NCI-H524 (cell line): ENCODE data around the gene WDR45.
A peak's percentile ranks its signal among the peaks of the same experiment; 100 is the strongest.
"Not testable (repeated sequence)": the region's sequence is repeated elsewhere in the genome, so short reads cannot be mapped to it uniquely, and the experiment has no call there.

Experiments used
- DNase-seq, 2 experiments: peaks; one replicate each; lab custom pipeline; 2025; lab: John Stamatoyannopoulos, UW

The WDR45 gene

DNA sequence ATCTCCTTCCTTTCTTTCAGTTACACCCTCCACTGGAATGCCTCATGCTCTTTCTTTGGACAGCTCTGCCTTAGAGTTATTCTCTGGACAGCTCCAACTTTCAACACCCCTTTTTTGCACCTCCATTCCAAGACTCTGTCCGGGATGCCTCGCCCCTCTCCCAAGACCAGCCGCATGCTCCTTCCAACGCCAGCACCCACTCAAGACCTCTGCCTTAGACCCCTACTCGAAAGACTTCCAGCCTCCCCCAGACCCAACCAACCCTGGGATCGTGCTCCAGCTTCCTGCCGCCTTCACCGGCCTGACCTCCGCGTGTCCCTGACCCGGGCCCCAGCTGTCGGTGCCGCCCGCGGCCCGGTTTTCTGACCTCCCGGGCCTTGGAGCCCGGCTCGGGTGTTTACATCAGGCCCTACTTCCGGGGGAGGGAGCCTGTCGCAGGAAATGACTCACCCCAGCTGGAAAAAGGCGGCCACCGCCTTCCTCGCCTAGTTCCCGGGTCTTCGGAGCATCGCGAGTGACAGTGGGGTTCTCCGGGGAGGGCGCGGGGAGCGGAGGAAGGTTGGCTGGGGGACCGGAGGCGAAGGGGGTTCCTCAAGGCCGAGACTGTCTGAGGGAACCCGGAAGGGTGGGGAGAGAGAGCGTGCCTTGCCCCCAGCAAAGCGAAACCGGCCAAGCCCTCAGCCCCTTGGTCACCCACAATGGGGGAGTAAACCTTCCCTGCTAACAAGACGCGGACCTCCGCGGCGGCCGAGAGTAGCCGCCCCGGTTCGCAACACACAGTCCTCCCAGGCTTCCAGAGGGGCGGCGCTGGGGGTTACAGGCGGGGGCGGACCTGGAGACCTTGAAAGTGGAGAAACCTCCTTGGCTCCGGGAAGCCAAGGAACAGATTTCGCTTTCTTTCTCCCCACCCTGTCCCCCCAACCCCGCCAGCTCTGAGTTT, at the start of gene WDR45:
WDR45 (minus strand) TSS at position 399 of the 940 bp plus-strand sequence. CDS start 1,792 bp downstream, outside the sequence.
- DNase-seq = peak; percentile 8 to 43

DNA sequence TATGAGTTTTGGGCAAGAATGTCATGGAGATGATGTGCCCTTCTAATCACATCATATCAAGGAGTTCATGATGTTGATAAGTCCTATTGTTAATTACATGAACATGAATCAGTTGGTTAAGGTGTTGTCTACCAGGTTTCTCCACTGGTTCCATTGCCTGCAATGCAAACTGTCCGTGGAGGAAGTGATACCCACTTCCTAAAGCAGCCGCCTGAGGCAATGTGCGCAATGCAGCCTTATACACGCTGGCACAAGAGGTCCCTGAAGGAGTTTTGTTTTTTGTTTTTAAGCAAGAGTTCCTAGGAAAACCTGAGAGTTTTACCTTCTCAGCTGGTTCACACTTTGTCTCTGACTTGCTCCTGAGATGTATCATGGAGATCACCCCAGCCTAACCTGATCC, 49.7 kb upstream of the WDR45 start:
- DNase-seq = no peak

DNA sequence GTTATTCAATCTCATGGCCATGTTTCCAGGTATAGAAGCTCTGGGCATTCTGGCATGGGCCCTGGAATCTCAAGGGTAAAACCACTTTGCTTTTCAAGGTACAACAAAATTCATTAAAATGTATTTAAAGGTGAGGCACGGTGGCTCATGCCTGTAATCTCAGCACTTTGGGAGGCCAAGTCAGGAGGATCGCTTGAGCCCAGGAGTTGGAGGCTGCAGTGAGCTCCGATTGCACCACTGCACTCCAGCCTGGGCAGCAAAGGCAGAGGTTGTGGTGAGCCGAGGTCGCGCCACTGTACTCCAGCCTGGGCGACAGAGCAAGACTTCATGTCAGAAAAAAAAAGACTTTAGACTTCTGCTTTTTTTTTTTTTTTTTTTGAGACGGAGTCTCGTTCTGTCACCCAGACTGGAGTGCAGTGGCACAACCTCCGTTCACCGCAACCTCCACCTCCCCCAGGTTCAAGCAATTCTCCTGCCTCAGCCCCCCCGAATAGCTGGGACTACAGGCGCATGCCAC, 48.1 kb upstream of the WDR45 start:
- not testable (repeated sequence) for DNase-seq

DNA sequence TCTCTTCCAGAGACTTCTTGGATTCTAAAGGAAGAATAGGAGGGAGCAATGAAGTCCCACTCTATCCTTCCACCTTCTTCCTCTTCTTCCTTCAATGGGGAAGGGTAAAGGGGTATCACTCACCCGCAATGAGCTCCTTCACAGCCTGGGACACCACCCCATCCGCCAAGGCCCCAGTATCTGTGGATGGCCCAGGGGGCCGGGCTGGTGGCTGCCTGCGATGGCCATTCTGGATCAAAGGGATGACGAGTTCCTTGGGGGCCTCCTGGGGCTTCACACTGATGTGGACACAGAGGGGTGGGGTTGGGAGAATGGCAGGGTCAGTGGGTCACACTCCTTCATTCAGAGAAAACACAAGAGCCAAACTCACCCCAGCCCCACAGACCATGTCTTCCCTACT, 42.8 kb upstream of the WDR45 start:
- no peak for DNase-seq

DNA sequence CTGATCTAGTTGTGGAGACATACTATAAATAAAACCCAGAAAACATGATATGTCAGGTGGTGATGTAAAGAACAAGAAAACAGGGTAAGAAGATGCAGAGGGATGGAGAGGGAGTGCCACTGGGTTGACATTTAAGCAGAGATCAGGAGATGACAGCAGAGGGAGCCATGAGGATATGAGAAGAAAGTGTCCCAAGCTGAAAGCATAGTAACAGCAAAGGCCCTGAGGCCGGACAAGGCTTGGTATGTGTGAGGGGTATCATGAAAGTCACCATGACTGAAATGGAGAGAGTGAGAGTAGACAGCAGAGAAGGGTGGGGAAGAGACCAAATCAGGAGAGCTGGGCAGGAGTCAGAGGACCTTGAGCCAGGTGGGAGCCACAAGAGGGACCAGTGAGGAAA, 40.4 kb upstream of the WDR45 start:
- DNase-seq = no peak

DNA sequence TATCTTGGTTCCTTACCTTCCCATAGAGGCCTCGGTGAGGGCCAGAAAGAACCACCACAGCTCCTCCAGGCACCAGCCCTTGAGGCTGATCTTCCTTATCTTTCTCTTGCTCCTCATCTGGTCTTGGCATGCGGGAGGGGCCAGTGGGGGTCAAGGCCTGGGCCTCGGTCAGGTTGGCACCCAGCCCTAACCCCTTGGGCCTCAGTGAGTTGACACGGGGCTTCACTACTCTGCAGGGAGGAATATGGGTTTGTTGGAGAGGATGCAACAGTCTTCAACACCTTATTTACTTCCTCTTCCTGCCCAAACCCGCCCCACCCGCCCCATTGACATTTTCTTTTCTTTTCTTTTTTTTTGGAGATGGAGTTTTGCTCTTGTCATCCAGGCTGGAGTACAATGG, 37.9 kb upstream of the WDR45 start:
- no peak for DNase-seq

DNA sequence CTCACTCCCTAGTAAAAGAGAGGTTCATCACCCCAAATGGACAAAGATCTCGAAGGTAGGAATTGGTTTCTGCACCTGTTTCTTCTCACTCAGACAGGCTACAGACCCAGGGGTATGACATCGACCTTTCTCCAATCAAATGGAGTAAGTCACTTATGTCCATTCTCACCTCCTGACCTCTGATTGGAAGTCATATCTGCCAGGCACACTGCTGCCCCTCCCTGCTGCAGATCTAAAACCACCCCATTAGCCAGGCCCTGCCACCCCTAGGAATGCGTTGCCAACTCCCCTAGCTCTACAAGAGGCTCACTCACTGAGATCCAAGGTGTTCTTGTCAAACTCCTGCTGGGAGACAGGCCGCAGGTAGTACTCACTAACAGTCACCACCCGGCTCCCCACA, 37.0 kb upstream of the WDR45 start:
- DNase-seq = no peak

DNA sequence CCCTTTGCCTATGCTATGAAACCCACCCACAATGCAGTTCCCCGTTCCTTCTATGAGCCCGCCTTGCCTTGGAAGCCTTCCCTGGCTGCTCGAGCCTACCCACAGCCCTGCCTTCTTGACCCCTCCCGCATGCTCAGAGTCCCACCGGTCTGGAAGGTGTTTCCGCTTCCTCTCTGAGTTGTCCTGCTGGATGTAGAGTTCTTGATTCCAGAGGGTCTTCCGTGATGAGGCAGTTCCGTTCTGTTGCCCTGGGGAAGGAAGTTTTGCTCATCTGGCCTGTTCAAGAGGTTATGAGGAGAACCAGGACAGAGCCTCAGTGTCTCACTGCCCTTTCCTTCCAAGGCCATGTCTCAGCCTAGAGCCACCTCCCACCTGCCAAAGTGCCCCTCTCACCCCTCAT, 36.4 kb upstream of the WDR45 start:
- DNase-seq = no peak

DNA sequence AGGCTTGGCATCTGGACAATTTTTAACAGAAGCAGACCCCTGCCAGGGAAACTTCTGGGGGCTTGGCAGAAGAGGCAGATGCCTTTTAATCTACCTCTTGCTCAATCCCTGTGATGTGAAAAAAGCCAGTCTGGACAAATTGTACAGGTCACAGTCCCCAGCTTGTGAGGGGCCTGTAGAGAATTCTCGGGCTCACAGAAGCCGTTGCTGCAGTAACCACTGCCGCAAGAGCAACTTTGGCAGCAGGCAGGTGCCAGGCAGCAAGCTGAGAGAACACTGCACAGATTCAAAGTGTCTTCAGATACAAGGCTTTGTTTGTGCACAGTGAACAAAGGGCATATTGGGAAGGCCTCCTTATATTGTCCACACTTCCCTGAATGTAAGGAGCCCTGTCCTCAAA, 32.1 kb upstream of the WDR45 start:
- DNase-seq = no peak

DNA sequence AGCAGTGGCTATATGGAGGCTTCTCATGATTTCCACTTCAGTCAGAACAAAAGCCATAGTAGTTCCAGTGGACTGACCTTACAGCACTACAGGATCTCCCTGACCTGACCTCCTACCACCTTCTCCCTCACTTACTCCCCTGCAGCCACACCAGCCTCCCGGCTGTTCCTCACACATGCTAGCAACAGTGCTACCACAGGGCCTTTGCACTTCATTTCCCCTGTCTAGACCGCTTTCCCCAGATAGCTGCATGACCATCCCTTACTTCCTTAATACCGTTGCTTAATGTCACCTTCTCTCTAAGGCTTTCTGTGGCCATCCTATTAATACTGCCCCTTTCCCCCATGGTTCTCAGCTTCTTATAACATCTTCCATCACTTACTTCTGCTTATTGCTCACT, 30.7 kb upstream of the WDR45 start:
- DNase-seq = no peak

DNA sequence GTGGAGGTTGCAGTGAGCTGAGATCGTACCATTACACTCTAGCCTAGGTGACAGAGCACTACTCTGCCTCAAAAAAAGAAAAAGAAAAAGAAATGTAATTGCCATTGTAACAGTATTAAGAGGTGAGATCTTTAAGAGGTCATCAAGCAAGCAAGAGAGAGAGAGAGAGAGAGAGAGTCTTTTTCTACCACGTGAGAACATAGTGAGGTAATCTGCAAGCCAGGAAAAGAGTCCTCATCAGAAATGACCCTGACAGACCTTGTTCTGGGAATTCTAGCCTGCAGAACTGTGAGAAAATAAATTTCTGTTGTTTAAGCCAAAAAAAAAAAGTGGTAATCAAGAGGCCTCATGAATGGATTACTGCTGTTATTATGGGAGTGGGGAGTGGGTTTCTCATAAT, 29.0 kb upstream of the WDR45 start:
- DNase-seq = no peak

DNA sequence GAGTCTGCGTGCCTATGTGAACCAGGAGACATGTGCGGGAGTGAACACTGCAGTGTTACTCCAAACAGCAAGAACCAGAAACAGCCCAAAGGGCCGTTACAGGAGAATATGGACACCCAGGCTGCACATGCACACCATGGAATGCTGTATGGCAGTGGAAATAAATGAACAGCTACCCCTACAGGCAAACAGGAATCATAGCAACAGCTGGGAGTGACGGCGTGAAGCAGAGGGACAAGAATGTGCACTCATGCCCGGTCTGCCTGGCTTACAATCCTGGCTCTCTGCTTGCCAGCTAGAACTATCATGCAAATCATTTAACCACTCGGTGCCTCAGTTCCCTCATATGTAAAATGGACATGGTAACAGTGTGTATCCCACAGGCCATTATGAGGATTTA, 27.2 kb upstream of the WDR45 start:
- DNase-seq = peak in 1 of 2 experiments; percentile 48

DNA sequence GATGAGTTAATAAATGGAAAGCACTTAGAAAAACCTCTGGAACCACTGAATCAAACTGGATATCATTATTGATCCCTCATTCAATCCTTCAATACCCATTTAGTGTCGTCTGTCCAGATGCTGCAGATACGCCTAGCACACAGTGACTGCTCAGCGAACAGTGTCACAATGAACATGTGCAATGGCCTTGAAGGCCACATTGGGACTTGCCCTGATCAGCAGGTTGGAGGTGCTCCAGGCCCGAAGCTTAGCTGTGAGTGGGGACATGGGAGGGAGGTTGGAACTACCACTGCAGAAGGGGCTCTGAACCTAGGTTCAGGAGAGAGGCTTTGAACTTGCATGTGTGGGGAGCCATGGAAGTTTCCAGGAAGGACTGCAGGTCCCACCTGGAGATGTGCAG, 26.6 kb upstream of the WDR45 start:
- DNase-seq = no peak

DNA sequence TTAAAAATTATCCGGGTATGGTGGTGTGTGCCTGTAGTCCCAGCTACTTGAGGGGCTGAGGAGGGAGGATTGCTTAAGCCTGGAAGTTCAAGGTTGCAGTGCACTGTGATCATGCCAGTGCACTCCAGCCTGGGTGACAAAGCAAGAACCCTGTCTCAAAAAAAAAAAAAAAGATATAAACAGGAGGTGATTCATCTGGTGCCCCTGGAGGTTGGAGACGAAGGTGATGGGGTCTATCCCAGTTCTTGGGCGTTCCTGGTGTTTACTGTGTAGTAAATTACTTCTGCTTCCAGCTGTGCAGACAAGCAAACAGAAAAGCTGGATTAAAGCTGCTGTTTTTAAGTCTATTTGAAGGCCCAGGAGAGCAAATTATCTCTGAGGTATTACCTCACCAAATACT, 23.9 kb upstream of the WDR45 start:
- DNase-seq = no peak

DNA sequence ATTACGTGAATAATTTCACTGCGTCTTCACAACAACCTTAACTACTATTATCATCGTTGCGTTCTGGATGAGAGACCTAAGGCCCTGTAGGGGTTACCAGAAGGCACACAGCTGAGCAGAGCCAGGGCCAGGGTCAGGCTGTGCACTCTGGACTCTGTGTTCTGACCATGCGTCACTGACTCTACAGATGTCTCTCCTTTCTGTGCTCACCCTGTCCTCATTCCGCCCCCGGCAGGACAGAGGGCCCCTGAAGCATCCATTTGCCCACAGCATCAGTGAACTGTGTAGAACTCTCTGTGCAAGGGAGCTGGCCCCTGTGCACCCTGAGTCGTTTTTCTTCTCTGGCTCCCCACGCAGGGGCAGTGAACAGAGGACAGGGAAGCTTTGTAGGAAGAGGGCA, 22.5 kb upstream of the WDR45 start:
- no peak for DNase-seq

DNA sequence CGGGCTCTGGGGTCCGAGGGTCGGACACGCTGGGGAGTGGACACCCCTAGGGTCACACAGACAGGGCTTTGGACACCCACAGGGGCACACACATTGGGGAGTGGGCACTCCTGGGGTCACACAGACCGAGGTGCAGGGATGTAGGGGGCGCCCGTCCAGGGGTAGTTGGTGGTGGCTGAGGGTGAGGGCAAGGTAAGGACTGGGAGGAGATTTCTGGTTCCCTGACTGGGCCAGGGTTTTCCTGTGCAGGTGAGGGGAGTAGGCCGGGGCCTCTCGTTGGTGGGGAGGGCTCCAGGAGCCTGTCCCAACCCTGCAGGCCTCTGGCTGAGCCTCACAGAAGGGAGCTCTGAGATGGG, 21.9 kb upstream of the WDR45 start:
- peak in 1 of 2 experiments; percentile 44 for DNase-seq

DNA sequence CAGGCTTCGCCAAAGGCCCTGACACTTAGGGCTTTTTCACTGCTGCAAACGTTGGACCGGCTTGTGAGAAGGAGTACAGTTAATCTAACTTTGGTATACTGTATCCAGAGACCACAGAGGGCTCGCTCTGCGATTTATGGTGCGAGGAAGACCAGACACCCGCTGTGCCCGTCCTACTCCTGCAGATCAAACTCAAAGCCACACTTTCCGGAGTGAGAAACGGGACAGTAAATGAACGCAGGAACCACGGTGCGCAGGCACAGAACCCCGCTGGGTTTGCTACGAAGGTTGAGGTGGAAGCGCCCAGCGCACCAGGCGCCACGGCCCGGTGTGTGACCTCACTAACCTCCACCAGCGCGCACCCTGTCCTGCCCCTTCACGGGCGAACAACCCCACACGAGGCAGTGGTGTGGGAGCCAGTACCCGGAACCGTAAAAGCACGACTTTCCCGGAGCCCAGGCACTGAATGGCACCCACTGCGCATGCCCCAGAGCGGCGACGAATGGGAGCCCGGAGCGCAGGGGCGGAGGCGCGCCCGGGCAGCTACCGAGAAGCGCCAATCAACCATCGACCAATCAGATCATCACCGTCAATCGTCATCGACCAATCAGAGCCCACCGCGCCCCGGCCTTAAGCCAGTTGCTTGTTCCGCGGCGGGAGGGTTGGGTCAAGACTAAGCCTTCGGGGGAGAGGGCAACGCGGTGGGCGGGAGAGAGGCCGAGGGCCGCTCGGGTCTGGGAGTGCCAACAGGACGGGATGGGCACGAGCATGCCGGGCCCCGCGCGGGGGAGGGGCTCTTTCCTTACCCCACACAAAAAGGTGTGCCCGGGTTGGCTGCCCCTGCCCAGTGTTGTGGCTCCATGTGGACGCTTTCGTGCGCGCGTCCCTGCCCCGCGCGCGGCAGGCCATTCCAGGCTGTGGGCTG, 21.3 kb upstream of the WDR45 start:
- peak; percentile 93 to 97 for DNase-seq

DNA sequence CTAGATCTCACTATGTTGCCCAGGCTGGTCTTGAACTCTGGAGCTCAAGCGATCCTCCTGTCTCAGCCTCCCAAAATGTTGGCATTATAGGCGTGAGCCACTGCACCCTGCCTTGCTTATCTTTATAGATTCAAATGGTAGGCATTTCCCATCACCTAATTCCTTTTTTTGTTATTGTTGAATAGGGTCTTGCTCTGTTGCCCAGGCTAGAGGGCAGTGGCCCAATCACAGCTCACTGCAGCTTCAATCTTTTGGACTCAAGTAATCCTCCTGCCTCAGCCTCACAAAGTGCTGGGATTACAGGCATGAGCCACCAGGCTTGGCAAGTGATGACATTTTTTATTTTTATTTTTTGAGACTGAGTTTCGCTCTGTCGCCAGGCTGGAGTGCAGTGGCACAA, 16.7 kb upstream of the WDR45 start:
- DNase-seq = no peak

DNA sequence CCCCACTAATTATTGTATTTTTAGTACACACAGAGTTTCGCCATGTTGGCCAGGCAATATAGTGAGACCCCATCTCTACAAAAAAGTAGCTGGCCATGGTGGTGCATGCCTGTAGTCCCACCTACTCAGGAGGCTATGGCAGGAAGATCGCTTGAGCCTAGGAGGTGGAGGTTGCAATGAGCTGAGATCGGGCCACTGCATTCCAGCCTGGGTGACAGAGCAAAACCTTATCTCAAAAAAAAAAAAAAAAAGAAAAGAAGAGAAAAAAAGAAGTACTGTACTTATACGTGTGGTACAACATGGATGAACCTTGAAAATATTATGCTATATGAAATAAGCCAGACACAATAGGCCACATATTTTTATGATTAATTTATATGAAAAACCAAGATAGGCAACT, 9.9 kb upstream of the WDR45 start:
- DNase-seq = no peak

DNA sequence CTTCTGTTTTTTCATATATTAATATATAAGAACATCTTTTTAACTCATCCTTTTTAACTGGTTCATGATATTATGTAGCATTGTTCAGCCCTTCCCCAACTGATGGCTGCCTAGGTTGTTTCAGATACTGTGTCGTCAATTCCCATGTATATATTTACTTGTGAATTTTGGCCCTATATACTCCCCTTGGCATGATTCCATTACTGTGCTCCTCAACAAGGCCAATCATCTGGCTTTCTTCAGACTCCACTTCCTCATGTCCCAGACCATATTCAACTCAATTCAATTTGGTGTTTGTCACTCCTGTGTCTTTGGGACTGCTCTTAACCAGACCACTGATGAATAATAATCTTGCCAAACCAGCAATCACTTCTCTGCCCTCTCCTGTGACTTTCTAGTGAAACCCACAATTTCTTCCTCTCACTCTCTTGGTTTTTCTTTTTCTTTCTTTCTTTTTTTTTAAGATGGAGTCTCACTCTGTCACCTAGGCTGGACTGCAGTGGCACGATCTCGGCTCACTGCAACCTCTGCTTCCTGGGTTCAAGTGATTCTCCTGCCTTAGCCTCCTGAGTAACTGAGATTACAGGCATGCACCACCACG, 2.7 kb upstream of the WDR45 start:
- no peak for DNase-seq

DNA sequence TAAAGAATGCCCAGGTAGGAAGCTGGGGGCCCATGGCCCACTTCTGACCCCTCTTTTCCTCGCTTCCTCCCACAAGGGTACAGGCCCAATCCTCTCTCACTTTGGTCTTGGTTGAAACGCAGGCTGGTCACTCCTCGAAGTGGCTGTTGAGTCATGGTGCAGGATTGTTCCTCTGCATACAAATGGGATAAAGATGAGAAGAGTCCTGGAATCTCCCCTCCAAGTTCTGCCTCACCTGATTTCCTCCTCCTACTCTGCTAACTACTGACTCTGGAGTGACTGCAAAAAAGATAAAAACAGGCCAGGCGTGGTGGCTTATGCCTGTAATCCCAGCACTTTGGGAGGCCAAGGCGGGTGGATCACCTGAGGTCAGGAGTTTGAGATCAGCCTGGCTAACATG, 1.7 kb downstream of the WDR45 start:
- DNase-seq = no peak

DNA sequence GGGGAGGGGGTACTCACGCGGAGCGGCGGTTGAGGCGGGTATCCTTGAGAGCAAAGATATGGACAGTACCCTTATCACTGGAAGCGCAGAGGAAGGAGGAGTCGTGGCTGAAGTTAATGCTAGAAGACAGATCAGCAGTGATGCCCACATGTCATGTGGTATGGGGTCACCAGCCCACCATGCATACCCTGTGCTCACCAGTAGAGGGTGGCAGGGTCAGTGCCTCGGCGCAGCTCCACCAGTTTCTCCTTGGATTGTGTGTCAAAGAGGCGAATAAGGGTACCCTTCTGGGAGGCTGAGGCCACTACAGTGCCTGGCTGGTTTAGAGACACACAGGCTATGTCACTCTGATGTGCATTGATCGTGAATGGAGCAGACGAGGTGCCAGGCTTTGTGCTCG, 4.3 kb downstream of the WDR45 start:
- DNase-seq = no peak
